NCI-H2107 treated with DMSO at 0.1 percent for 48 hours (cell line): Measurements from ENCODE around the gene AFAP1L1.

Experiments used
- DNase-seq: peaks from one replicate; lab custom pipeline; 2025; ENCODE audit not compliant: unreplicated experiment; lab: John Stamatoyannopoulos, UW

Gene AFAP1L1

DNA sequence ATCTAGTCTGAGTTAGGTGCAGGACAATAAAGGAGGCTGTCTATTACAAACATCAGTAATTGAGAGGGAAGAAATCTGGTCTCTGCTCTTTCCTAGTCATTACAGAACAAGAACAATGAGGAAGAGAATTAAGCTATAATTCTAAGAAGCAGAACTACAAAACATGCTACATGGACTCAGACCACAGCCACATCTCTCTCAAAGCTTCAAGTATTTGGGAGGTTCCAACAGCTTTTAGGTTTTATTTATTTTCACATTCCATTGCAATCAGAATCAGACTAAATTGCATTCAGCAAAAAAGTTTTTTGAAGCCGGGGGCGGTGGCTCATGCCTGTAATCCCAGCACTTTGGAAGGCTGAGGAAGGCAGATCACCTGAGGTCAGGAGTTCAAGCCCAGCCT is 72.5 kb downstream of the AFAP1L1 start:
- no peak for DNase-seq

DNA sequence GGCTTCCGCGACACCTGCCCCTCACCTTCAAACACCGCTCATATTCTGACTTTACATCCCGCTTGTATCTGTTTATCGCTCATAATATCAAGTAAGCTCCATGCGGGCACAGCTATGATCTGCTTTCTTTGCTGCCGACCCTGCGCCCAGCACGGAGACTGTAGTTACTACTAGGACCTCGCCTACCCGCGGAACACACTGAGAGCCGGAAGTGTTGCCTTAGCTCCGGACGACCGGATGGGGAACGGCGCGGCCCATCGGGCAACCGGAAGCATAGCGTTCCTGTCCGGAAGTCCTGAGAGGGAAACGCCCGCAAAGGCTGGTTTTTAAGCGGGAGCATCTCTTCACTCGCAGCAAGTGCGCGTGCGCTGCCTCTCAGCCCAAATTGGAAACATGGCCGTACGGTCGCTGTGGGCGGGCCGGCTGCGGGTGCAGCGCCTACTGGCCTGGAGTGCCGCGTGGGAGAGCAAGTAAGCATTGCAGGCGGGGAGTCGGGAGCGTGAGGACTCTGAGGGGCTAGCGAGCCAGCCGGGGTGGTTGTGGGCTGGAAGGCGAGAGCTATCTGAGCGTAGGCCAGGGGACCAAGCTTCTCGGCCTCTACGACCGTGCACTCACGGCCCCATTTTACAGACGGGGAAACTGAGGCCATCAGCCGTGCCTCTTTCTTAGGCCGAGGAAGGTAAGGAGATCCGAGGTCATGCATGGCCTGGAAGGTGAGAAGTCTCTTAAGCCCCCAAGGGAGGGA is 73.7 kb downstream of the AFAP1L1 start, which contains the start of gene GRPEL2:
Gene GRPEL2 (plus strand): TSS at position 353 of the 745 bp plus-strand sequence. CDS start 41 bp downstream, at position 394.
- peak; percentile 86 for DNase-seq

- DNase-seq: no peak
Measured at GRCh38 chr5:149345892-149346222, 74.2 kb downstream of the AFAP1L1 start.

- DNase-seq: no peak
Measured at GRCh38 chr5:149348518-149348917, 76.9 kb downstream of the AFAP1L1 start.

DNA sequence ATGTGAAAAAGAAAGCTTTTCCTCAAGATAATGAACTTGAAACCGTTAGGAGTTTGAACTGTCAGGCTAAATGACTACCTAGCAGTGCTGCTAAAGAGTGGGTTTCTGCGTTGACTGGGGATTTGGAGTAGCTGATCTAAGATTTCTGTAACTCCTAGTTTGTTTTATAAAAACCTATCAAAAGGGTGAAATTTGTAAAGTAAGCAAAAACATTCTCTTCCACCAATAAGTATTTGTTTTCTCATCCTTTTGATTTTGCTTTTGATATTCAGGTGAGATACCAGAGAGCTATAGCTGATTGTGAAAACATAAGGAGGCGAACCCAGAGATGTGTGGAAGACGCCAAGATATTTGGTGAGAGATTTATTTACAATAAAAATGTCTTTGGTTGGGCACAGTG is 77.7 kb downstream of the AFAP1L1 start:
- no peak for DNase-seq

GRCh38 chr5:149352169-149352568 is 80.5 kb downstream of the AFAP1L1 start:
- DNase-seq: no peak

GRCh38 chr5:149353911-149354310 is 82.3 kb downstream of the AFAP1L1 start:
- DNase-seq: no peak

DNA sequence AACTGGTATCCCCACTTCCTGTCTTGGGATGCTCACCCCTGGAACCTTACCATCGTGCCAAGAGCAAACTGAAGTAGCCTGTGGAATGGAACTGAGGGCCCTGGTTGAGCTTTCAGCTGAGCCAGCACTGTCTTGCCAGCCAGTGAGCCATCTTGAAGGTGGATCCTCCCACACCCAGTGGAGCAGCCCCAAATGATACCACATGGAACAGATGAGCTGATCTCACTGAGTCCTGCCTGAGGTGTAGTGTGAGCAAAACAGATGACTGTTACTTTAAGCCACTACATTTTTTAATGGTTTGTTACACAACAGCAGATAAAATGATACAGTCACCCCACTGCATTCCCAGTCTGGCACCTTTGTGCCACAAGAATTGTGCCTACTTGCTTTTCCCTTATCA is 84.0 kb downstream of the AFAP1L1 start:
- no peak for DNase-seq

GRCh38 chr5:149356391-149356790 is 84.7 kb downstream of the AFAP1L1 start:
- DNase-seq: no peak

GRCh38 chr5:149357370-149358293 is 86.0 kb downstream of the AFAP1L1 start, which contains the start of gene PCYOX1L:
PCYOX1L (plus strand) TSS chr5:149358046; CDS start chr5:149358069, 23 bp downstream.
- DNase-seq: peak; percentile 87

- DNase-seq: no peak
Measured at GRCh38 chr5:149358294-149358651, 86.6 kb downstream of the AFAP1L1 start.

- DNase-seq: no peak
Measured at GRCh38 chr5:149358868-149359495, 87.3 kb downstream of the AFAP1L1 start.

GRCh38 chr5:149360272-149360671 is 88.6 kb downstream of the AFAP1L1 start:
- DNase-seq: no peak

DNA sequence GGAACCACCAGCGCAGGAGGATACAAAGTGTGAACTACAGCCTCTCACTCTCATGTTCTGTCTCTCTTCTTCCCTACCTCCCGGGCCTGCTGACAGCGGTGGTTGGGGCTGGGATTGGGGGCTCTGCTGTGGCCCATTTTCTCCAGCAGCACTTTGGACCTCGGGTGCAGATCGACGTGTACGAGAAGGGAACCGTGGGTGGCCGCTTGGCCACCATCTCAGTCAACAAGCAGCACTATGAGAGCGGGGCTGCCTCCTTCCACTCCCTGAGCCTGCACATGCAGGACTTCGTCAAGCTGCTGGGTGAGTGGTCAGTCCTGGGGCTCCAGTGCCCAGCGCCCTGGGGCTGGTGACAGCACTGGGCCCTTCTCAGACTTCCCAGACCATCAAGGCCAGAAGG is 90.9 kb downstream of the AFAP1L1 start:
- no peak for DNase-seq

DNA sequence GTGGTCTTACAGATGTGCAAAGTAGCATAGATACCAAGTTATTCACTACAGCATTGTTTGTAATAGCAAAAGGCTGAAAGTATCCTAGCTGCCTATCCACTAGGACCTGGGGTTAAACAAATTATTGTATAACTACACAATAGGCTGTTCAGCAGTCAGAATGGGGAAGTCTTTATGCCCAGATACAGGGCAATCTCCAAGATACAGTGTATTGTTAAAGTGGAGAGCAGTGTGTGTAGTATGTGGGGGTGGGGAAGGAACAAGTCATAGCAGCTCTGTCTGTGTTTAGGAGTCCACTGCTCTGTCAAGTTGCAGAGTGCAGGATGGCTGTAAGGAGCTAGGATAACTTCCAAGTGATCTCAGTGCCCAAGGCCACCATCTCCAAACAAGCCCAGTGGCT is 91.7 kb downstream of the AFAP1L1 start:
- no peak for DNase-seq

DNA sequence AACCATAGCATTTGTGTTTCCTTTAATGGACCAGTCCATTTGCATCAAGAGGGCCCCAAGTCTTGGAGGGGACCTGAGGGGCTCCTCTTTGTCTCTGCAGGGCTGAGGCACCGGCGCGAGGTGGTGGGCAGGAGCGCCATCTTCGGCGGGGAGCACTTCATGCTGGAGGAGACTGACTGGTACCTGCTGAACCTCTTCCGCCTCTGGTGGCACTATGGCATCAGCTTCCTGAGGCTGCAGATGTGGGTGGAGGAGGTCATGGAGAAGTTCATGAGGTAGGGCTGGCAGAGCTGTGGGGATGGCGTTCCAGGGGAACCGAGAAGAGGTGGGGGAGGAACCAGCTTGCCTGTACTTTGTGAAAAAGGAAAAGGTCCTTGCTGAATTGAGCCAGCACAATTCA is 92.3 kb downstream of the AFAP1L1 start:
- no peak for DNase-seq

GRCh38 chr5:149364719-149365118 is 93.1 kb downstream of the AFAP1L1 start:
- DNase-seq: no peak

- DNase-seq: no peak
Measured at GRCh38 chr5:149365418-149365817, 93.8 kb downstream of the AFAP1L1 start.

- DNase-seq: no peak
Measured at GRCh38 chr5:149366169-149366729, 94.6 kb downstream of the AFAP1L1 start.

DNA sequence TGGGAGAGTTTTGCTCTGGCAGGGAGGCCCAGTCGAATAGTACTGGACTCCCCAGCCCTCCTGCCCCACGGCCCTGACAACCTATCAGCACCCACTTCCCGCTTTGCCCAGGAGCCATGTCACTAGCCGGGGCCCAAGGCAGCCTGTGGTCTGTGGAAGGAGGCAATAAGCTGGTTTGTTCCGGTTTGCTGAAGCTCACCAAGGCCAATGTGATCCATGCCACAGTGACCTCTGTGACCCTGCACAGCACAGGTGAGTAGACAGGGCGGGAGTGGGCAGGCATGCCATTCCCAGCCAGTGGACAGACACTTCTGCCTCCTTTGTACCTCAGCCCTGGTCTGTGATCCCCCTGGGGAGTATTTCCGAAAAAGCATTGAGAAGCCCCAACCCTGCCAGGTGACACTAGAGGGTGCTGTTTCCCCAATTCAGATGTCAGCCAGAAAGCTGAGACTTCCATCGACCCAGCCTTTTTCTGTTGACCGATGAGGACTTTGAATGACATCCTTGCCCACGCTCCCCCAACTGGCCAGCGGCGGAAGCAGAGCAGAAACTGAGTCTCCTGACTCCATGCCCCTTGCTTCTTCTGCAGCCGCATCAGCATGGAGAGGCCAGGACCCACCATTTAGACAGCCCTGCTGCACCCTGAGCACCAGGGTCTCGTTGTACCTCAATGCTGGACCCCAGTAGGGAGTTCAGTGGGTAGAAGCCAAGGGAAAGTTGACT is 95.8 kb downstream of the AFAP1L1 start:
- DNase-seq: peak; percentile 58
